HepG2 (cell line): ENCODE data around the gene EPM2A. TPM values are rescaled to one million over a fixed set of nuclear protein-coding genes. Genes with fewer than 3 reads are reported as not detected.
A peak's percentile ranks its signal among the peaks of the same experiment; 100 is the strongest.

Experiments
- FOXO1 ChIP-seq: sonication (generic); formaldehyde crosslinking; IDR thresholded peaks from 2 replicates; pipeline ENCODE4 v1.4.0; 2020; ENCODE audit warnings: missing genetic modification reagents
- HNRNPK ChIP-seq: fragments of 200-400 bp; formaldehyde crosslinking; IDR thresholded peaks from 2 replicates; pipeline ENCODE4 v1.6.1; 2018; ENCODE audit warnings: low read length, low read depth, moderate library complexity, mild to moderate bottlenecking; ENCODE audit not compliant: poor library complexity, severe bottlenecking
- HNRNPLL ChIP-seq: fragments of 200-400 bp; formaldehyde crosslinking; IDR thresholded peaks from 2 replicates; pipeline ENCODE4 v1.6.1; 2017; ENCODE audit warnings: mild to moderate bottlenecking, low read depth, low read length; ENCODE audit not compliant: poor library complexity, severe bottlenecking
- RXRB ChIP-seq: IDR thresholded peaks from 2 replicates; pipeline ENCODE4 v1.6.1; 2016; ENCODE audit warnings: borderline replicate concordance, missing genetic modification reagents, missing compliant biosample characterization
- SAP130 ChIP-seq: IDR thresholded peaks from 2 replicates; pipeline ENCODE4 v1.6.1; 2016; ENCODE audit warnings: low read depth
- SMC3 ChIP-seq: IDR thresholded peaks from 2 replicates; pipeline ENCODE4 v1.6.1; 2011; ENCODE audit warnings: low read length, improper control_type of control experiment
- TBX2 ChIP-seq: sonication (generic); formaldehyde crosslinking; IDR thresholded peaks from 2 replicates; pipeline ENCODE4 v1.5.0; 2020; ENCODE audit warnings: missing genetic modification reagents, mild to moderate bottlenecking, borderline replicate concordance
- ZBTB8A ChIP-seq: sonication (generic); formaldehyde crosslinking; IDR thresholded peaks from 2 replicates; pipeline ENCODE4 v1.4.0; 2020; ENCODE audit warnings: mild to moderate bottlenecking, low read depth, missing genetic modification reagents, borderline replicate concordance
- ZNF326 ChIP-seq: sonication (generic); formaldehyde crosslinking; IDR thresholded peaks from 2 replicates; pipeline ENCODE4 v1.4.0; 2020; ENCODE audit warnings: missing genetic modification reagents, borderline replicate concordance
- ZNF354B ChIP-seq: sonication (generic); formaldehyde crosslinking; IDR thresholded peaks from 2 replicates; pipeline ENCODE4 v1.8.0; 2022; ENCODE audit warnings: mild to moderate bottlenecking, missing genetic modification reagents
- ZNF430 ChIP-seq: sonication (generic); formaldehyde crosslinking; IDR thresholded peaks from 2 replicates; pipeline ENCODE4 v1.9.0; 2021; ENCODE audit warnings: mild to moderate bottlenecking, missing genetic modification reagents
- ZNF564 ChIP-seq: sonication (generic); formaldehyde crosslinking; IDR thresholded peaks from 2 replicates; pipeline ENCODE4 v1.8.1; 2023; ENCODE audit warnings: mild to moderate bottlenecking, missing genetic modification reagents
- ZNF629 ChIP-seq: sonication (generic); formaldehyde crosslinking; conservative IDR thresholded peaks from 2 replicates; pipeline ENCODE4 v1.5.0; 2020; ENCODE audit warnings: missing genetic modification reagents
- ZNF883 ChIP-seq: sonication (generic); formaldehyde crosslinking; IDR thresholded peaks from 2 replicates; pipeline ENCODE4 v1.5.1; 2020; ENCODE audit warnings: mild to moderate bottlenecking, missing genetic modification reagents; ENCODE audit errors: not compliant biosample characterization
- ZSCAN31 ChIP-seq: sonication (generic); formaldehyde crosslinking; IDR thresholded peaks from 2 replicates; pipeline ENCODE4 v1.5.0; 2020; ENCODE audit warnings: low read depth, mild to moderate bottlenecking, missing genetic modification reagents
- polyA plus RNA-seq, 8 experiments: library from polyadenylated mRNA; depleted of rRNA in 3 of 8; stranded (reverse) in 7 of 8; unstranded in 1 of 8; fragments of >200 nt; fragmentation: Illumina TruSeq in 4 of 8; extraction: Trizol in 4 of 8; gene quantifications; 2 replicates each; pipeline versions ENCODE4 v1.2.1 to v1.2.3, GENCODE V29; 2011 to 2016; ENCODE audit warnings: low read depth in 4 of 8, missing spikeins in 1 of 8, mixed read lengths in 1 of 8; ENCODE audit not compliant: insufficient read depth in 1 of 8
- total RNA-seq, 5 experiments: library from RNA; depleted of rRNA; stranded (reverse); fragments of >200 nt; fragmentation: Illumina TruSeq; extraction: Trizol; gene quantifications; 2 replicates each; pipeline ENCODE4 v1.2.3, GENCODE V29; 2016; ENCODE audit warnings: low read depth in 1 of 5
- TF ChIP-seq, protein P1 (sequence below): sonication (generic); formaldehyde crosslinking; IDR thresholded peaks from 2 replicates; pipeline ENCODE4 v1.4.0; 2020; ENCODE audit warnings: mild to moderate bottlenecking, missing genetic modification reagents
- TF ChIP-seq, protein P2 (sequence below): sonication (generic); formaldehyde crosslinking; IDR thresholded peaks from 2 replicates; pipeline ENCODE4 v1.4.0; 2020; ENCODE audit warnings: missing genetic modification reagents
- TF ChIP-seq, protein P3 (sequence below): sonication (generic); formaldehyde crosslinking; IDR thresholded peaks from 2 replicates; pipeline ENCODE4 v1.8.1; 2023; ENCODE audit warnings: mild to moderate bottlenecking, missing genetic modification reagents

Gene EPM2A
- total and polyA plus RNA-seq, 2 of the 13 experiments (the other 11 are each of a cell fraction or from before 2014, with no cell fraction given) = 4.6 to 9.2 TPM

DNA sequence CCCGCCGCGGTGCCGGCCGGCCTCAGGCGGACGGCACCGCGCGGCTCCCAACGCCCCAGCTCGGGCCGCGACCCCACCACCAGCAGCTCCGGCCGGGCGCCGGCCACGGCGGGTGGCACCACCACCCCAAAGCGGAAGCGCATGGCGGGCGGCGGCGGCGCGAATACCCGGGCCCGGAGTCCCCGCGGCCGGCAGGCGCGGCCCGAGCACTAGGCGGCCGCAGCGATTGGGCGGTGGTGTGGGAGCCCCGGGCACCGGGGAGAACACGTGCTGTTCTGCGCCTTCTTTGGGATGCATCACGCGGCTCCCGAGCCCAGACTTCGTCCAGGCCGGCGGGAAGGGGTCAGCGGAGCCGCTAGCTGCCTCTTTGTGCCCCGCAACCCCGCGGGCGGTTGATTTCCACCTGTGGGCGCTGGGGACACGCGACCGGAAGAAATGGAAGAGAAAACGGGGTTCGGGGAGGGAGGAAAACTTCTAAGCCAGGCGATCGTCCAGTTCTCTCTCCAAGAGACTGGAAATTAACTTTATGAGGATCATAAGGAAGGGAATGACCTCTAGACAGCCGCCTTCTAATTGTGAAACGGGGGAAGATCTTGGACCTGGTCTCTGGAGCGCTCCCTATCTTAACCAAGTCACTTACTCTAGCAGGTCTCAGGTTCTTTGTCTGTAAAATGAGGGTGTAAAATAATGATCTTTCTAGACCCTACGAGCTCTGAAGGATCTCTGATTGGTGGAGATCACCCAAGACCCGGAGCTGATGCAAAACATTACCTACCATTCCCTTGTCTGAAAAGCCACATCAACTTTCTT lies at the start of gene EPM2A (continued):
- TF ChIP-seq, protein P1, sequence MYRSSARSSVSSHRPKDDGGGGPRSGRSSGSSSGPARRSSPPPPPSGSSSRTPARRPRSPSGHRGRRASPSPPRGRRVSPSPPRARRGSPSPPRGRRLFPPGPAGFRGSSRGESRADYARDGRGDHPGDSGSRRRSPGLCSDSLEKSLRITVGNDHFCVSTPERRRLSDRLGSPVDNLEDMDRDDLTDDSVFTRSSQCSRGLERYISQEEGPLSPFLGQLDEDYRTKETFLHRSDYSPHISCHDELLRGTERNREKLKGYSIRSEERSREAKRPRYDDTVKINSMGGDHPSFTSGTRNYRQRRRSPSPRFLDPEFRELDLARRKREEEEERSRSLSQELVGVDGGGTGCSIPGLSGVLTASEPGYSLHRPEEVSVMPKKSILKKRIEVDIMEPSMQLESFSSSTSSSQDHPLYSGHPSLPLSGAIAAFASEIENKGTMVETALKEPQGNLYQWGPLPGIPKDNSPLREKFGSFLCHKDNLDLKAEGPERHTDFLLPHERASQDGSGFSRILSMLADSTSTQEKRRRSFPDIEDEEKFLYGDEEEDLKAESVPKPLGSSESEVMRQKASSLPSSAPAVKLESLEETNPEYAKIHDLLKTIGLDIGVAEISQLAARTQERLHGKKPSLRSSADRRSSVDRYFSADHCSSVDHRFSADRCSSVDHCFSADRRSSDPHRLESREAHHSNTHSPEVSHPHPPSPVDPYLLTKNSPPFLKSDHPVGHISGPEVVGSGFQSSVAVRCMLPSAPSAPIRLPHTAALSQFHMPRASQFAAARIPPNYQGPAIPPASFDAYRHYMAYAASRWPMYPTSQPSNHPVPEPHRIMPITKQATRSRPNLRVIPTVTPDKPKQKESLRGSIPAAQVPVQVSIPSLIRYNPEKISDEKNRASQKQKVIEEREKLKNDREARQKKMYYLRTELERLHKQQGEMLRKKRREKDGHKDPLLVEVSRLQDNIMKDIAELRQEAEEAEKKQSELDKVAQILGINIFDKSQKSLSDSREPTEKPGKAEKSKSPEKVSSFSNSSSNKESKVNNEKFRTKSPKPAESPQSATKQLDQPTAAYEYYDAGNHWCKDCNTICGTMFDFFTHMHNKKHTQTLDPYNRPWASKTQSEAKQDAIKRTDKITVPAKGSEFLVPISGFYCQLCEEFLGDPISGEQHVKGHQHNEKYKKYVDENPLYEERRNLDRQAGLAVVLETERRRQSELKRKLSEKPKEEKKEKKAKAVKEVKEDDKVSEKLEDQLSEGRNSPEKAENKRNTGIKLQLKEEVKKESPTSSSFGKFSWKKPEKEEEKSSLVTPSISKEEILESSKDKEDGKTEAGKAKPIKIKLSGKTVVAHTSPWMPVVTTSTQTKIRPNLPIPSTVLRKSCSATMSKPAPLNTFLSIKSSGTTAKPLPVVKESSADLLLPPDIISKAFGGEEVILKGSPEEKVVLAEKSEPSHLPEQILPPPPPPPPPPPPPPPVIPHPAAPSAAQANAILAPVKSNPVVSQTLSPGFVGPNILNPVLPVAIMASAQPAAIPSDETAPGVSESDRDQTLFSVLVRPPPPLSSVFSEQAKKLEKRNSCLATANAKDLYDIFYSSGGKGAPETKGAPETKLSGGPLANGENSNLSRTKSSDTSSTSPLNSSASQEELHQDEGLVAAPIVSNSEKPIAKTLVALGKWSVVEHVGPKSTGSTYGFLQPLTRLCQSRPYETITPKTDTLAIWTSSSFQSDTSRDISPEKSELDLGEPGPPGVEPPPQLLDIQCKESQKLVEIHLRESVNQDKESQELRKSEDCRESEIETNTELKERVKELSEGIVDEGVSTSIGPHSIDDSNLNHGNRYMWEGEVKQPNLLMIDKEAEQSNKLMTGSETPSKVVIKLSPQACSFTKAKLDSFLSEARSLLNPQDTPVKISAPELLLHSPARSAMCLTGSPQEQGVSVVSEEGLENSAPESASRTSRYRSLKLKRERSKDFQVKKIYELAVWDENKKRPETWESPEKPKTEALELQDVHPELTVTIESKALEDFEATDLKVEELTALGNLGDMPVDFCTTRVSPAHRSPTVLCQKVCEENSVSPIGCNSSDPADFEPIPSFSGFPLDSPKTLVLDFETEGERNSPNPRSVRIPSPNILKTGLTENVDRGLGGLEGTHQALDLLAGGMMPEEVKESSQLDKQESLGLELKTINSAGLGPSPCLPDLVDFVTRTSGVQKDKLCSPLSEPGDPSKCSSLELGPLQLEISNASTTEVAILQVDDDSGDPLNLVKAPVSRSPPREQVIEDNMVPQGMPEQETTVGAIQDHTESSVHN (CRISPR knock-in tag) = peak; percentile 71; the same call in 1 of the 2 replicates
- TF ChIP-seq ZBTB8A = no peak; the same call in 1 of the 2 replicates
- TF ChIP-seq, protein P2, sequence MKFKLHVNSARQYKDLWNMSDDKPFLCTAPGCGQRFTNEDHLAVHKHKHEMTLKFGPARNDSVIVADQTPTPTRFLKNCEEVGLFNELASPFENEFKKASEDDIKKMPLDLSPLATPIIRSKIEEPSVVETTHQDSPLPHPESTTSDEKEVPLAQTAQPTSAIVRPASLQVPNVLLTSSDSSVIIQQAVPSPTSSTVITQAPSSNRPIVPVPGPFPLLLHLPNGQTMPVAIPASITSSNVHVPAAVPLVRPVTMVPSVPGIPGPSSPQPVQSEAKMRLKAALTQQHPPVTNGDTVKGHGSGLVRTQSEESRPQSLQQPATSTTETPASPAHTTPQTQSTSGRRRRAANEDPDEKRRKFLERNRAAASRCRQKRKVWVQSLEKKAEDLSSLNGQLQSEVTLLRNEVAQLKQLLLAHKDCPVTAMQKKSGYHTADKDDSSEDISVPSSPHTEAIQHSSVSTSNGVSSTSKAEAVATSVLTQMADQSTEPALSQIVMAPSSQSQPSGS = peak; percentile 84; the same call in 1 of the 2 replicates
- peak; percentile 76 for TF ChIP-seq RXRB
- TF ChIP-seq ZNF629 (CRISPR knock-in tag) = peak; percentile 65
- peak; percentile 96 for TF ChIP-seq ZNF564 (CRISPR knock-in tag)
- peak; percentile 96; the same call in 1 of the 2 replicates for TF ChIP-seq ZNF430 (CRISPR knock-in tag)
- TF ChIP-seq ZNF883 (CRISPR knock-in tag) = peak; percentile 90
- TF ChIP-seq ZNF354B (CRISPR knock-in tag) = 0 out of 2 replicates have a peak, but pooled peaks have one; percentile 92
- TF ChIP-seq HNRNPK = no peak
- TF ChIP-seq ZSCAN31 (CRISPR knock-in tag) = peak; percentile 75; the same call in 1 of the 2 replicates
- TF ChIP-seq HNRNPLL = no peak
- peak; percentile 86 for TF ChIP-seq TBX2 (CRISPR knock-in tag)
- peak; percentile 71; the same call in 1 of the 2 replicates for TF ChIP-seq FOXO1 (CRISPR knock-in tag)
- TF ChIP-seq ZNF326 = no peak
- TF ChIP-seq SMC3 = no peak
- peak; percentile 59 for TF ChIP-seq SAP130 (CRISPR knock-in tag)
- TF ChIP-seq, protein P3, sequence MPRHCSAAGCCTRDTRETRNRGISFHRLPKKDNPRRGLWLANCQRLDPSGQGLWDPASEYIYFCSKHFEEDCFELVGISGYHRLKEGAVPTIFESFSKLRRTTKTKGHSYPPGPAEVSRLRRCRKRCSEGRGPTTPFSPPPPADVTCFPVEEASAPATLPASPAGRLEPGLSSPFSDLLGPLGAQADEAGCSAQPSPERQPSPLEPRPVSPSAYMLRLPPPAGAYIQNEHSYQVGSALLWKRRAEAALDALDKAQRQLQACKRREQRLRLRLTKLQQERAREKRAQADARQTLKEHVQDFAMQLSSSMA (CRISPR knock-in tag) = peak; percentile 96; the same call in 1 of the 2 replicates
